Memory B cell (primary cell): Measurements from ENCODE around the gene PLD1.

Source experiments
- ATAC-seq: fragments of 150-1000 bp; cut with Tn5 transposase; 2 replicates; pipeline ENCODE4 v1.10.0; 2021; ENCODE audit warnings: low read depth, mild to moderate bottlenecking, moderate library complexity
- DNase-seq, 2 donors: peaks; one replicate each; pipeline ENCODE4 v3.0.0; 2022; ENCODE audit warnings: low spot score in 2 of 2
- H3K27ac Mint-ChIP-seq: one replicate; pipeline ENCODE4 v1.8.0; 2022; ENCODE audit warnings: mild to moderate bottlenecking, moderate library complexity, mixed read lengths
- H3K27me3 Mint-ChIP-seq: one replicate; pipeline ENCODE4 v1.8.0; 2022; ENCODE audit warnings: mixed read lengths
- H3K36me3 Mint-ChIP-seq: one replicate; pipeline ENCODE4 v1.8.0; 2022; ENCODE audit warnings: mild to moderate bottlenecking, mixed read lengths
- H3K4me1 Mint-ChIP-seq: one replicate; pipeline ENCODE4 v1.8.0; 2022; ENCODE audit warnings: mixed read lengths
- H3K4me3 Mint-ChIP-seq: one replicate; pipeline ENCODE4 v1.8.0; 2022; ENCODE audit warnings: mild to moderate bottlenecking, moderate library complexity, mixed read lengths
- H3K9me3 Mint-ChIP-seq: one replicate; pipeline ENCODE4 v1.8.0; 2022; ENCODE audit warnings: mixed read lengths

PLD1 gene

GRCh38 chr3:171616798-171617197 is 193.5 kb downstream of the PLD1 start:
- H3K4me3 Mint-ChIP-seq: no peak overlapping the region
- no peak overlapping the region for H3K27ac Mint-ChIP-seq
- no peaks in the 10 kb centered on the region for H3K36me3 Mint-ChIP-seq
- DNase-seq (no peak), ATAC-seq (no peak)
- H3K4me1 Mint-ChIP-seq: no peaks in the 10 kb centered on the region
- H3K9me3 Mint-ChIP-seq: no peaks in the 10 kb centered on the region
- H3K27me3 Mint-ChIP-seq: peaks cover 8% of the 10 kb centered on the region

- ATAC-seq: no peak
- no peak overlapping the region for H3K27ac Mint-ChIP-seq
- peaks cover 8% of the 10 kb centered on the region for H3K27me3 Mint-ChIP-seq
- no peaks in the 10 kb centered on the region for H3K9me3 Mint-ChIP-seq
- DNase-seq: no peak
- no peaks in the 10 kb centered on the region for H3K36me3 Mint-ChIP-seq
- H3K4me3 Mint-ChIP-seq: no peak overlapping the region
- H3K4me1 Mint-ChIP-seq: no peaks in the 10 kb centered on the region
These were observed 194.6 kb downstream of the PLD1 start for GRCh38 chr3:171615686-171616085.

GRCh38 chr3:171615281-171615680 is 195.0 kb downstream of the PLD1 start:
- peaks cover 8% of the 10 kb centered on the region for H3K27me3 Mint-ChIP-seq
- H3K9me3 Mint-ChIP-seq: no peaks in the 10 kb centered on the region
- DNase-seq: no peak
- H3K36me3 Mint-ChIP-seq: no peaks in the 10 kb centered on the region
- H3K4me3 Mint-ChIP-seq: no peak overlapping the region
- H3K27ac Mint-ChIP-seq: no peak overlapping the region
- no peaks in the 10 kb centered on the region for H3K4me1 Mint-ChIP-seq
- no peak for ATAC-seq

- Mint-ChIP-seq H3K36me3 (no peaks in the 10 kb centered on the region), H3K4me1 (no peaks in the 10 kb centered on the region), H3K27ac (no peak overlapping the region), H3K9me3 (no peaks in the 10 kb centered on the region), H3K4me3 (no peak overlapping the region), H3K27me3 (peaks cover 8% of the 10 kb centered on the region)
- DNase-seq (no peak), ATAC-seq (no peak)
These were observed 195.9 kb downstream of the PLD1 start for GRCh38 chr3:171614318-171614921.

- ATAC-seq: no peak
- no peak overlapping the region for H3K27ac Mint-ChIP-seq
- H3K9me3 Mint-ChIP-seq: no peaks in the 10 kb centered on the region
- no peak for DNase-seq
- H3K27me3 Mint-ChIP-seq: peaks cover 4% of the 10 kb centered on the region
- H3K36me3 Mint-ChIP-seq: no peaks in the 10 kb centered on the region
- H3K4me1 Mint-ChIP-seq: no peaks in the 10 kb centered on the region
- no peak overlapping the region for H3K4me3 Mint-ChIP-seq
These were observed 202.8 kb downstream of the PLD1 start for GRCh38 chr3:171607452-171607851.

- Mint-ChIP-seq H3K9me3 (no peaks in the 10 kb centered on the region), H3K4me1 (no peaks in the 10 kb centered on the region), H3K4me3 (no peak overlapping the region), H3K27me3 (peaks cover 4% of the 10 kb centered on the region), H3K27ac (no peak overlapping the region), H3K36me3 (no peaks in the 10 kb centered on the region)
- ATAC-seq (no peak), DNase-seq (no peak)
These were observed 204.0 kb downstream of the PLD1 start for GRCh38 chr3:171606151-171606751.

- H3K9me3 Mint-ChIP-seq: no peaks in the 10 kb centered on the region
- no peak overlapping the region for H3K4me3 Mint-ChIP-seq
- ATAC-seq: no peak
- DNase-seq: no peak
- no peaks in the 10 kb centered on the region for H3K4me1 Mint-ChIP-seq
- no peak overlapping the region for H3K27ac Mint-ChIP-seq
- H3K36me3 Mint-ChIP-seq: no peaks in the 10 kb centered on the region
- H3K27me3 Mint-ChIP-seq: peaks cover 4% of the 10 kb centered on the region
These were observed 205.9 kb downstream of the PLD1 start for GRCh38 chr3:171604370-171604769.

- ATAC-seq (no peak), DNase-seq (no peak)
- no peak overlapping the region for H3K4me3 Mint-ChIP-seq
- no peaks in the 10 kb centered on the region for H3K36me3 Mint-ChIP-seq
- no peaks in the 10 kb centered on the region for H3K9me3 Mint-ChIP-seq
- H3K27me3 Mint-ChIP-seq: peaks cover 4% of the 10 kb centered on the region
- H3K27ac Mint-ChIP-seq: no peak overlapping the region
- H3K4me1 Mint-ChIP-seq: no peaks in the 10 kb centered on the region
These were observed 208.2 kb downstream of the PLD1 start for GRCh38 chr3:171602072-171602471.

GRCh38 chr3:171600030-171600429 is 210.3 kb downstream of the PLD1 start:
- H3K4me3 Mint-ChIP-seq: no peak overlapping the region
- no peaks in the 10 kb centered on the region for H3K27me3 Mint-ChIP-seq
- H3K4me1 Mint-ChIP-seq: no peaks in the 10 kb centered on the region
- no peaks in the 10 kb centered on the region for H3K36me3 Mint-ChIP-seq
- ATAC-seq (no peak), DNase-seq (no peak)
- H3K27ac Mint-ChIP-seq: no peak overlapping the region
- H3K9me3 Mint-ChIP-seq: no peaks in the 10 kb centered on the region

- no peak for DNase-seq
These were observed 211.3 kb downstream of the PLD1 start for GRCh38 chr3:171598990-171599389.

GRCh38 chr3:171592786-171593185 is 217.5 kb downstream of the PLD1 start:
- H3K27me3 Mint-ChIP-seq: peaks cover 5% of the 10 kb centered on the region
- DNase-seq: no peak
- no peak overlapping the region for H3K27ac Mint-ChIP-seq
- no peaks in the 10 kb centered on the region for H3K9me3 Mint-ChIP-seq
- H3K4me3 Mint-ChIP-seq: no peak overlapping the region
- H3K4me1 Mint-ChIP-seq: no peaks in the 10 kb centered on the region
- ATAC-seq: no peak
- H3K36me3 Mint-ChIP-seq: no peaks in the 10 kb centered on the region

More at GRCh38 chr3:171598990-171599389, 211.3 kb downstream of the PLD1 start:
- Mint-ChIP-seq H3K4me3 (no peak overlapping the region), H3K27me3 (peaks cover 1% of the 10 kb centered on the region), H3K9me3 (no peaks in the 10 kb centered on the region), H3K36me3 (no peaks in the 10 kb centered on the region), H3K4me1 (no peaks in the 10 kb centered on the region), H3K27ac (no peak overlapping the region)
- no peak for ATAC-seq

GRCh38 chr3:171591070-171591469 is 219.2 kb downstream of the PLD1 start:
- no peak for DNase-seq

GRCh38 chr3:171586274-171586673 is 224.0 kb downstream of the PLD1 start:
- Mint-ChIP-seq H3K36me3 (peaks cover 2% of the 10 kb centered on the region), H3K4me3 (no peak overlapping the region), H3K9me3 (peaks cover 1% of the 10 kb centered on the region), H3K4me1 (no peaks in the 10 kb centered on the region), H3K27me3 (peaks cover 6% of the 10 kb centered on the region), H3K27ac (no peak overlapping the region)
- DNase-seq (no peak), ATAC-seq (no peak)

More at GRCh38 chr3:171591070-171591469, 219.2 kb downstream of the PLD1 start:
- H3K27ac Mint-ChIP-seq: no peak overlapping the region
- no peak for ATAC-seq
- H3K27me3 Mint-ChIP-seq: peaks cover 8% of the 10 kb centered on the region
- H3K36me3 Mint-ChIP-seq: no peaks in the 10 kb centered on the region
- no peak overlapping the region for H3K4me3 Mint-ChIP-seq
- no peaks in the 10 kb centered on the region for H3K4me1 Mint-ChIP-seq
- H3K9me3 Mint-ChIP-seq: no peaks in the 10 kb centered on the region

- H3K9me3 Mint-ChIP-seq: peaks cover 1% of the 10 kb centered on the region
- H3K36me3 Mint-ChIP-seq: peaks cover 2% of the 10 kb centered on the region
- no peak overlapping the region for H3K27ac Mint-ChIP-seq
- ATAC-seq (no peak), DNase-seq (no peak)
- no peaks in the 10 kb centered on the region for H3K4me1 Mint-ChIP-seq
- peaks cover 4% of the 10 kb centered on the region for H3K27me3 Mint-ChIP-seq
- H3K4me3 Mint-ChIP-seq: no peak overlapping the region
These were observed 225.2 kb downstream of the PLD1 start for GRCh38 chr3:171585039-171585438.

GRCh38 chr3:171584100-171584499 is 226.2 kb downstream of the PLD1 start:
- Mint-ChIP-seq H3K27ac (no peak overlapping the region), H3K9me3 (peaks cover 1% of the 10 kb centered on the region), H3K4me3 (no peak overlapping the region), H3K27me3 (peaks cover 9% of the 10 kb centered on the region), H3K4me1 (no peaks in the 10 kb centered on the region), H3K36me3 (peaks cover 2% of the 10 kb centered on the region)
- ATAC-seq: no peak
- no peak for DNase-seq
